Stimulated activated CD8-positive, alpha-beta memory T cell treated with anti-CD3 and anti-CD28 coated beads, Interleukin-2, amount 100 ng/mL, for 48 hours (primary cell): ENCODE data around the gene TMEM44.
A peak's percentile ranks its signal among the peaks of the same experiment; 100 is the strongest.

ENCODE experiments used
- DNase-seq, 2 donors: peaks; one replicate each; pipeline ENCODE4 v3.0.0-alpha.2; 2020; ENCODE audit warnings: low read depth in 2 of 2

The TMEM44 gene

GRCh38 chr3:194579091-194579606 is 54.1 kb downstream of the TMEM44 start:
- no peak for DNase-seq

GRCh38 chr3:194577986-194578905 is 55.0 kb downstream of the TMEM44 start:
- DNase-seq = peak in 1 of 2 donors; percentile 42

DNA sequence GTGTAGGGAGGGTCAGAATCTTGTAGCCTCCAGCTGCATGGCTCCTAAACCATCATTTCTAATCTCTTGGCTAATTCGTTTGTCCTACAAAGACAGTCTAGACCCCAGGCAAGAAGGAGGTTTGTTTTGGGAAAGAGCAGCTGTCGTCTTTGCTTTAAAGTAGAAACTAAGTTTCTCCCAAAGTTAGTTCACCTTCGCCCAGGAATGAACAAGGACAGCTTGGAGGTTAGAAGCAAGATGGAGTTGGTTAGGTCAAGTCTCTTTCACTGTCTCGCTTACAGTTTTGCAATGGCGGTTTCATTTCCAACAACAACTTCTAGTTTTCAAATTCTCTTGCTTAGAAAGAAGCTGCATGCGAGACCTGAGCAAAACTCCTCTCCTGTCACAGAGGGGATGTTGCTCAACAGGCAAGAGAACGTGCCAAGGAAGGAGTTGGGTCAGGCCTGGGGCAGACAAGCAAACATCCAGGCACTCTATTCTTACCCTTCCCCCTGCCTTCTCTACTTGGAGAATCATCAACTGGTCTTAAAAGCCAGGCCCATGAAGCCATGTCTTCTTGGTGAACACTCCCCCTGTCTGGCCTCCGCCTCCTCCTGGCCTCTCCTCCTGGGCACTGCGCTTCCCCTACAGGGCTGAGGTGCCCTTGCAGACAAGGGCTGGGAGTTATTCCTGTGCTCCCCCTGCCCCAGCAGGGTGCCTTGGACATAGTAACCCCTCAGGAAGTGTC is 57.6 kb downstream of the TMEM44 start:
- DNase-seq = no peak

- DNase-seq = no peak
Measured at GRCh38 chr3:194574639-194575483, 58.4 kb downstream of the TMEM44 start.

DNA sequence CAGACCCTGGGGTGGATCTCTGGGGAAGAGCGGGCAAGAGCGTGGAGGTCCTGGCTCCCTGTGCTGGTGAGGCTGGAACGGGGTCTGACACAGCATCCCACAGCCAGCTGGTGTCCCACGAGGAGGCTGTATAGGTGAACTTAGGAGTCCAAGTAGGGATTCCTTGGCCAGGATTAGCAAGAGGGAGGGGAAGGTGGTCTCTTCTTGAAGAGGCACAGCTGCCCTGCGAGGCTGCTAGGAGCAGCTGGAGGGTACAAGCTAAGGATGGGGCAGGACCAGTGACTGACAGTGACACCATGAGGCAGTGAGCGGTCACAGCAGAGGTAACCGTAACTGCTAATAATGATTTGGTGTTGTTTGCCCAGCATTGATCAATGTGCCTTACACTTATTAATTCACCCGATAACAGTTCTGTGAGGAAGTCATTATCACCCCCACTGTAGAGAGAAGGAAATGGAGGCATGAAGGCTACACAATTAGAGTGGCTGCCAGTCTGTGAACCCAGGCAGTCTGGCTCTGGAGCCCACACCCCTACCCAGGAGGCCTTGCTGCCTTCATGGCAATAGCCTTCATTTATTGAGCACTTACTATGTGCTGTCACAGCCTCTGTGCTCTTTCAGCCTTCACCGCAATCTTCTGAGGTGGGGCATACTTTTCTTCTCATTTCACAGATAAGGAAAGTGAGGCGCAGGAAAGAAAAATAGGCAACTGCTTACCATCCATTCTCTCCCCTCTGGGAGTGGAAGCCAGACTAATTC is 59.4 kb downstream of the TMEM44 start:
- DNase-seq = no peak

GRCh38 chr3:194572944-194573491 is 60.2 kb downstream of the TMEM44 start:
- no peak for DNase-seq

DNA sequence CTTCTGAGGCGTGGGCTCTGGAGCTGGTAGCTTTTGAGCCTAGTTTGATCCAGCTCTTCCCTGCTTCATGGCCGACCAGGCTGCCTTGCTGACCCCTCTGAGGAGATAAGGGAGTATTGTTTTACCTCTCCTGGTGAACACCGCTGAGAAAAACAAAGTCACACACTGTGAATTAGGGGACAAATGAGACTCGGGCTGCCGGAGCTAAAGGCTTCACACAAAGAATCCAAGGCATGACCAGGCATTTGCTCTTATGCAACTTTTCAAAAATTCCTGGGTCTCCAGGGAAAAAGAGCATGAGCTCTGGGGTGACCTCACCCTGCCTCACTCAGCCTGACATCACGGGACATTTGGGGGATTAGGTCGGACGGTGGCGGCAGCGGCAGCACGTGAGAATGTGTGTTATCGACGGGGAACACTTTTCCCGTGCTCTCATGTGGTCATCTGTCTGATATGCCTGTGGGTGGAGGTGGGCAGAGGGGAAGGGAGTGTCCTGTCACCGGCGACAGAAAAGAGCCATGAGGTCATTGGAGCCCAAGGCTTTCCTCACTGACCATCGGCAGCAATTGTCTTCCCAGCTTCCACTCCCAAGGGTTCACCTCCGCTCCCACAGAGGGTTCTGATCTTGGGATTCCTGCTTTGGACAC is 61.0 kb downstream of the TMEM44 start:
- DNase-seq = no peak

- DNase-seq = no peak
Measured at GRCh38 chr3:194571491-194572142, 61.6 kb downstream of the TMEM44 start.

DNA sequence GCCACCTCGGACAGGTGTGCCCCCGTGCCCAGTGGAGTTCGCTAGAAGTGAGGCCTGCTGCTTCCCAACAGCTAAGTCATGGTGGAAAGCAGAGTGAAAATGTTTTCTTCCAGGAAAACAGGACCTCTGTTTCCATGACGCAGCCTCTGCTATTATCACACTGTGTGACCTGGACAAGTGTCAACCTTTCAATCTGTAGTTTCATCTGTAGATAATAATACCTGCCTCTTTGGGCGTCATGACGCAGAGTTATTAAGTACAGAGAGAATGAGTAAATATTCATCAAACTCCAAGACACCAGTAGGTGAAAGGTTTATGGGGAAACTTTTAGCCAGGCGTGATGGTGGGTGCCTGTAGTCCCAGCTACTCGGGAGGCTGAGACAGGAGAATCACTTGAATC is 62.3 kb downstream of the TMEM44 start:
- no peak for DNase-seq

DNA sequence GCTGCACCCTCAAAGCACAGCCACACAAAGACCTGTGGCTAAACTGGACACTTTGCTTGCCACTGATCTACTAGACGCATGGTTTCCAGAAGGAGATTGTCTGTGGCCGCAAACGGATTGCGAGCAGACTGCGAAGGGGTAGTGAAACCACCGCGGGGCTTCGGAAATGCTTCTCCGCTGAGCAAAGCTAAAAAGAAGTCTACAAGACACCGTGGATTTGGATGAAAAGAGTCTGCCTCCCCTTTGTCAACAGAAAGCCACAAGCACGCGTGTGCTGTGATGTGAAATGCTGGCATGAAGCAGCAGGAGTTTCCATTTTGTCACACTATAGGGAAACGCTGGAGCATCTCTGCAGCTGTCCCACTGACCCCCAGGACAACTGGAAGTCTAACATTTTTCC is 63.0 kb downstream of the TMEM44 start:
- DNase-seq = no peak

DNA sequence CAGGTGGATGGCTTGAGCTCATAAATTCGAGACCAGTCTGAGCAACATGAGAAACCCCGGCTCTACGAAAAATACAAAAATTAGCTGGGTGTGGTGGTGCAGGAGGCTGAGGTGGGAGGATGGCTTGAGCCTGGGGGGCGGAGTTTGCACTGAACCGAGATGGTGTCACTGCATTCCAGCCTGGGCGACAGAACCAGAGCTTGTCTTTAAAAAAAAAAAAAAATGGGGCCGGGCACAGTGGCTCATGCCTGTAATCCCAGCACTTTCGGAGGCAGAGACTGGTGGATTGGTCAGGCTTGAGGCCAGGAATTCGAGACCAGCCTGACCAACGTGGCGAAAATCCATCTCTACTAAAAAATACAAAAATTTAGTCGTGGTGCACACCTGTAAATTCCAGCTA is 64.0 kb downstream of the TMEM44 start:
- DNase-seq = no peak

- DNase-seq = no peak
Measured at GRCh38 chr3:194565597-194566190, 67.5 kb downstream of the TMEM44 start.

GRCh38 chr3:194562986-194563385 is 70.2 kb downstream of the TMEM44 start:
- DNase-seq = no peak

DNA sequence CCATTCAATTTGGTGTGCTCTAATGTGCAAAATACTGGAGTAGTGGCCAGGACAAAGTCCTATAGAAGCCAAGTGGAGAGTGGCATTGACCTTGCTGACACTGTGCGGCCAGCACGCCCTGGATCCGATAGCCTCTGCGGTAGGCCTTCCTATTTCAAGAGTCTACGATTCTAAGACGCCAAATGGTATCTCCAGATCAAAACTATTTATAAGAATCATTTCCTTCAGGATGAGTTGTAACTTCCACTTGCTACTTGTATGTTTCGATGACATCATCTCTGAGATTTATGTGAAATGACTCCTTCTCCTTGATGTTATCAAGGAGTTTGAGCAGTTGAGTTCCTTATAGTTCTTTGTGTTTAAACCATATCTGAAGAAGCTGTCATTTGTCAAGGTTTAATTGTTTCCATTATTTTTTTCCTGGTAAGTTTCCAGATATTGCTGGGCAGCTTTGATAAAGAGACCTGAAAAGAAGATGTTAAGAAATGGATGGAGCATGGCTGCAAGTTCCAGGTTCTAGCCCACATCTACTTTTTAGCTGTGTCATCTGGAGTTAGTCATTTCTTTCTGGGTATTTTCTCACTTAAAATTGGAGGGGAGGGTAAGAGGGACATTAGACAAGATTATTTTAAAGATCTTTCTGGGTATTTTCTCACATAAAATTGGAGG is 71.8 kb downstream of the TMEM44 start:
- DNase-seq = no peak

DNA sequence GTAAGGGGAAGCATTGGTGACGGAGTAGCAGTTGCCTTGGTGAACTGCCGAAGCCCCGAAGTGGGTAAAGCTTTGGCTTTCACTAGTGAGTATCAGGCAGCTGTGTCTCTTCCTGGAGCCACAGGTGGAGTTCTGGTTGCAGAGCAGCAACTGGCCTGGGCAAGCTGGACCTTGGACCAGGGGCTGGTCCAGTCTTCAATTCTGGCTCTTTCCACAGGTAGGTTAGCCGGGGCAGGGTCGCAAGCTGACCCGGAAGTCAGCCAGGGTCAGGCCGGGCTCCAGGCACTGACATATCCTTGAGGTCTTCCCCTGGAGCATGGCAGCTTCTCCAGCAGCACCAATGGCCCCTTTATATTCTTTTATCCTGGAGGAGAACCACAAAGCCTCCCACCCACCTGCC is 73.2 kb downstream of the TMEM44 start:
- DNase-seq = no peak

GRCh38 chr3:194559530-194559929 is 73.7 kb downstream of the TMEM44 start:
- no peak for DNase-seq

DNA sequence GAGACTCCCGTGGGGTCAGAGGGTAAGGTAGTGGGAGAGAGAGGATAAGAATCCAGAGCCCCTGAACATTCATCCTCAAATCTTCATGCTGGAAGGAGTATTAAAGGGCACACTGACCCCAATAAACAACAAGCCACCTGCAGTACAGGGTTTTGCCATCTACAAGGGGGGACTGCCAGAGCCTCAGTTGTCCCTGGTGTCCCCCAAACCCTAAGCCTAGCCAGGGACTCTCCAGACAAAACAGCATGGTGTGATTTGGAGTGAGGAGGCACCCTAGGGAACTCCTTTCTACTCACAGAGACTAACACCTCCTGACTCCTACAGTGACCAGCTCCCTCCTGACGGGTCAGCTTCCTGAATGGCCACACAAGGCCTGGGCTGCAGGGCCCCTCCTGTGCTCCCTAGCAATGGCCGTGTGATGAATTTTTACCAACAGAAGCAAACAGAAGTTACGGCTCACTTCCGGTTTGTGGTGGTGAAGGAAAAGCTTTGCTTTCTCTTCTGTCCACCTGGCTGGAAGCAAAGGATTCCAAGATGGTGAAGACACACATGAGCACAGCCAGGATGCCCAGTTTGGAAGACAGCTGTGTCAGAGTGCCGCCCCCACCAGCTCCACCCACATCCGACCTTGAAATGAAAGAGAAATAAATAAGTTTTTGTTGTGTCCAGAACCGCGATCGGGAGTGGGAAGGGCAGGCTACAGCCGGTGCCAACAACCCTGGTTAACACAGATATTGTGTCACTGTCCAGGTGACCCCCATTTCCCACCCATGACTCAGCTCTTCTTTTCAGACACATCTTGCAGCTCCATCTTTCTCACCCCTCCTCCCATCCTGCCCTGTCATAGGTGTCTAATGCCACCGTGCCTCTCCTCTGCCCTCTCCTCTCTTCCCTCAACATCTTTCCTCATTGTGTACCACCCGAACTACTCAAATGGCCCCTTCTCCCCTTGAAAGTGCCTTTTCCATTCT is 76.8 kb downstream of the TMEM44 start:
- no peak for DNase-seq
